HL-60/S4 (cell line): Measurements from ENCODE around the gene HTT-AS.
"Not testable (repeated sequence)": the region's sequence is repeated elsewhere in the genome, so short reads cannot be mapped to it uniquely, and the experiment has no call there.

Source experiments
- in situ Hi-C: fragments of 300-500 bp; cut with MboI; formaldehyde crosslinking; loops from 2 replicates; pipeline ENCODE4 v1.14.3; 2022; ENCODE audit warnings: low sequenced_read_pairs

HTT-AS gene

GRCh38 chr4:3094701-3095100, 20.4 kb upstream of the HTT-AS start:
- in situ Hi-C loops: not testable (repeated sequence)

- in situ Hi-C loops: no loop called here
Observed at GRCh38 chr4:3091464-3091863, 17.1 kb upstream of the HTT-AS start.

GRCh38 chr4:3087115-3087797, 12.9 kb upstream of the HTT-AS start:
- in situ Hi-C loops: no loop called here

DNA sequence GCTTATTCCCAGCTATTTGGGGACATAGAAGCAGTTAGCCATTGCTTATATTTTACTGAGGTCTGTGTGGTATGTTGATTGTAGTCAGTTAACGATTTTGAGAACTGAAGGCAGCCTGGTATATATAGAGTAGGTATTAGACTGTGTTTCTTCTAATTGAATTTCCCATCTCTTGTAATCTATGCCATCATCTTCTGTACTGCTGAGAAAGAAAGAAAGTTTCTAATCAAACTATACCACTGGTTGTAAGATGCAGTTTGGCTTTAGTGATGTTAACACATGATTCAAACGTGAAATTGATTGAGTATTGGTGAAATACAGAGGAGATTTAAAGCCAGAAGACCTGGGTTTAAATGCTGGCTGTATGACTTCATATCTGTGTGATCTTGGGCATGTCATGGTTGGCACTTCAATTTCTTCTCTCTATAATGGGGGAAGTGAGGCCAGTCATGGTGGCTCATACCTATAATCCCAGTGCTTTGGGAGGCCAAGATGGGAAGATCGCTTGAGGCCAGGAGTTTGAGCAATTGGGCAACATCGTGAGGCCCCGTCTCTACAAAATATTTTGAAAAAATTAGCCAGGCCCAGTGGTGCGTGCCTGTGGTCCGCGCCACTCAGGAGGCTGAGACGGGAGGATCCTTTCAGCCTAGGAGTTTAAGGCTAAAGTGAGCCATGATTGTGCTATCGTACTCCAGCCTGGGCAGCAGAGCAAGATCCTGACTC, 11.8 kb upstream of the HTT-AS start:
- in situ Hi-C loops: no loop called here

- in situ Hi-C loops: no loop called here
Observed at GRCh38 chr4:3083732-3084131, 9.4 kb upstream of the HTT-AS start.

GRCh38 chr4:3082925-3083515, 8.7 kb upstream of the HTT-AS start:
- in situ Hi-C loops: no loop called here

- in situ Hi-C loops: no loop called here
Observed at GRCh38 chr4:3079694-3080123, 5.4 kb upstream of the HTT-AS start.

GRCh38 chr4:3077796-3078195, 3.5 kb upstream of the HTT-AS start:
- in situ Hi-C loops: no loop called here

DNA sequence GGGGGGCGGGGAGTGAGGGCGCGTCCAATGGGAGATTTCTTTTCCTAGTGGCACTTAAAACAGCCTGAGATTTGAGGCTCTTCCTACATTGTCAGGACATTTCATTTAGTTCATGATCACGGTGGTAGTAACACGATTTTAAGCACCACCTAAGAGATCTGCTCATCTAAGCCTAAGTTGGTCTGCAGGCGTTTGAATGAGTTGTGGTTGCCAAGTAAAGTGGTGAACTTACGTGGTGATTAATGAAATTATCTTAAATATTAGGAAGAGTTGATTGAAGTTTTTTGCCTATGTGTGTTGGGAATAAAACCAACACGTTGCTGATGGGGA, 1.3 kb upstream of the HTT-AS start:
- in situ Hi-C loops: no loop called here

DNA sequence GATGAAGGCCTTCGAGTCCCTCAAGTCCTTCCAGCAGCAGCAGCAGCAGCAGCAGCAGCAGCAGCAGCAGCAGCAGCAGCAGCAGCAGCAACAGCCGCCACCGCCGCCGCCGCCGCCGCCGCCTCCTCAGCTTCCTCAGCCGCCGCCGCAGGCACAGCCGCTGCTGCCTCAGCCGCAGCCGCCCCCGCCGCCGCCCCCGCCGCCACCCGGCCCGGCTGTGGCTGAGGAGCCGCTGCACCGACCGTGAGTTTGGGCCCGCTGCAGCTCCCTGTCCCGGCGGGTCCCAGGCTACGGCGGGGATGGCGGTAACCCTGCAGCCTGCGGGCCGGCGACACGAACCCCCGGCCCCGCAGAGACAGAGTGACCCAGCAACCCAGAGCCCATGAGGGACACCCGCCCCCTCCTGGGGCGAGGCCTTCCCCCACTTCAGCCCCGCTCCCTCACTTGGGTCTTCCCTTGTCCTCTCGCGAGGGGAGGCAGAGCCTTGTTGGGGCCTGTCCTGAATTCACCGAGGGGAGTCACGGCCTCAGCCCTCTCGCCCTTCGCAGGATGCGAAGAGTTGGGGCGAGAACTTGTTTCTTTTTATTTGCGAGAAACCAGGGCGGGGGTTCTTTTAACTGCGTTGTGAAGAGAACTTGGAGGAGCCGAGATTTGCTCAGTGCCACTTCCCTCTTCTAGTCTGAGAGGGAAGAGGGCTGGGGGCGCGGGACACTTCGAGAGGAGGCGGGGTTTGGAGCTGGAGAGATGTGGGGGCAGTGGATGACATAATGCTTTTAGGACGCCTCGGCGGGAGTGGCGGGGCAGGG, 711 bp upstream of the HTT-AS start:
- in situ Hi-C loops: no loop called here

DNA sequence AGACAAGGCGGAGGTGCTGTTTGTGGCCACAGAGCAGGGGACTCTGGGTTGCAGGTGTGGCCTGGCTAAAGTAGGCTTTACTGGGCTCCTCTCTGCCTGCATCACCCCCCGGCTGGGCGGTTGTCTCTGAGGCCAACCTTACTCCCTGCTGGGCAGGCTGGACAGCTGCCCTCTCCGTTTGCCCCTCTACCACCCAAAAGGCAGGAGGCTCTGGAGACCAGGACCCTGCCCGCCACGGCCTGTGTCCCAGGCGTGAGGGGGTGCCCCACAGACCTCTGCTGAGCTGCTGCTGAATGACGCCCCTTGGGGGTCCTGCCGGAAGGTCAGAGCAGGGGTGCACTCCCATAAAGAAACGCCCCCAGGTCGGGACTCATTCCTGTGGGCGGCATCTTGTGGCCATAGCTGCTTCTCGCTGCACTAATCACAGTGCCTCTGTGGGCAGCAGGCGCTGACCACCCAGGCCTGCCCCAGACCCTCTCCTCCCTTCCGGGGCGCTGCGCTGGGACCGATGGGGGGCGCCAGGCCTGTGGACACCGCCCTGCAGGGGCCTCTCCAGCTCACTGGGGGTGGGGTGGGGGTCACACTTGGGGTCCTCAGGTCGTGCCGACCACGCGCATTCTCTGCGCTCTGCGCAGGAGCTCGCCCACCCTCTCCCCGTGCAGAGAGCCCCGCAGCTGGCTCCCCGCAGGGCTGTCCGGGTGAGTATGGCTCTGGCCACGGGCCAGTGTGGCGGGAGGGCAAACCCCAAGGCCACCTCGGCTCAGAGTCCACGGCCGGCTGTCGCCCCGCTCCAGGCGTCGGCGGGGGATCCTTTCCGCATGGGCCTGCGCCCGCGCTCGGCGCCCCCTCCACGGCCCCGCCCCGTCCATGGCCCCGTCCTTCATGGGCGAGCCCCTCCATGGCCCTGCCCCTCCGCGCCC, 920 bp downstream of the HTT-AS start:
- in situ Hi-C loops: no loop called here

DNA sequence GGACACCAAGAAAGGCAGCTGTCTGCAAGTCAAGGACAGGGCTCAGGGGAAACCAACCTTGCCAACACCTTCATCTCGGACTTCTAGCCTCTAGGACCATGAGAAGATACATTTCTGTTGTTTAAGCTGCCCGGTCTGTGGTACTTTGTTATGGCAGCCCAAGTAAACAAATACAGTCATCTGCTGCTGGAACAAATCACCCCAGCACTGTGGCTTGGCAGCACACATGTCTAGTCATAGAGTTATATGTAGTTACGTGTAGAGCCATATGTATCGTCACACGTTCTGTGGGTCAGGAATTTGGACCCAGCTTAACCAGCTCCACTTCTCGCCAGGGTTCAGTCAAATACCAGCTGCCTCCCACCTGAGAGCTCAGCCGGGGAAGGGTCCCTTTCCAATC, 2.5 kb downstream of the HTT-AS start:
- in situ Hi-C loops: no loop called here

- in situ Hi-C loops: no loop called here
Observed at GRCh38 chr4:3070709-3071500, 3.4 kb downstream of the HTT-AS start.

DNA sequence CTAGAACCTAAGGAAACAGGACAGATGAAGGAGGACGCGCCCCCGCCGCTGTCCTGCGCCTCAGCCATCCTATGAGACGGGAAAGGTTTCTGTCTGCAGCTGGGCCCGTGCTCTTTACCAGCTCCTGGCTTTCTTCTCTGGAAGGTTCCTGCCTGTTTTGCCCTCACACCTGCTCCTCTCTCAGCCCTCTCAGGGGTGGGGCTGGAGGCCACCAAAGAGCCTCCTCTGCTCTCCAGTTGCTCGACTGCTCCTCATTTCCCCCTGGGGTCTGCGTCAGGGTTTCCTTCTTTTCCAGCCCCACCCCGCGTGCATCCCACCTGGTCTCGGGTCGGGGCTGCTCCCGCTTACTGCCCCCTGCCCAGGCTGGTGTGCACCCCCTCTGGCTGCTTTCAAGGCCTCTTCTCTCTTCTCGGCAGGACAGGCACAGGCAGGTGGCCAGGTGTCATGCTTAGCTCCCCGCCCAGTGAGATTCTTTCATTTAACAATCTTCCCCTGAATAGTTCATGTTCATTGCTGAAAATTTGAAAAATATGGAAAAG, 4.6 kb downstream of the HTT-AS start:
- in situ Hi-C loops: no loop called here

DNA sequence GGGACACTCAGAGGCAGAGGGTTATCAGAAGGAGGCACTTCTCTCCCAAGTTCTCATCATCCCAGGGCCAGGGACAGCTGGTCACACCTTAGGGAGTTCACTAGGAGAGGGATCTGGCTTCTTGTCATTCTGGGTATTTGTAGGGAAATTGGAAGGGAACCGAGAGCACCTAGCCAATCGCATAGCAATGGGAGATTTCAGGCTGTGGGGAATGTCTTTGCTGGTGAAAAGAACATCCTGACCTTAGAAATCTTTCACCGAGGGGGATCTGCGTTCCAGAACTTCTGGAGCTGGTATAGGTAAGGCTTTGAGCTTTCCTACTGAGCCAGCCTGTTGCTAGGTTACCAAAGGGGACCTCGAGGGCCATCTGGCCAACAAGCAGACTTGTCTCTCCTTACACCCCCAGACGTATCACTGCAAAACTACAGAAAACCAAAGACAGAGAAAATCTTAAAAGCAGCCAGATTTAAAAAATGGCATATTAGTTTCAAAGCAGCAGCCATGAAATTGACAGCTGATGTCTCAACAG, 6.8 kb downstream of the HTT-AS start:
- in situ Hi-C loops: no loop called here

DNA sequence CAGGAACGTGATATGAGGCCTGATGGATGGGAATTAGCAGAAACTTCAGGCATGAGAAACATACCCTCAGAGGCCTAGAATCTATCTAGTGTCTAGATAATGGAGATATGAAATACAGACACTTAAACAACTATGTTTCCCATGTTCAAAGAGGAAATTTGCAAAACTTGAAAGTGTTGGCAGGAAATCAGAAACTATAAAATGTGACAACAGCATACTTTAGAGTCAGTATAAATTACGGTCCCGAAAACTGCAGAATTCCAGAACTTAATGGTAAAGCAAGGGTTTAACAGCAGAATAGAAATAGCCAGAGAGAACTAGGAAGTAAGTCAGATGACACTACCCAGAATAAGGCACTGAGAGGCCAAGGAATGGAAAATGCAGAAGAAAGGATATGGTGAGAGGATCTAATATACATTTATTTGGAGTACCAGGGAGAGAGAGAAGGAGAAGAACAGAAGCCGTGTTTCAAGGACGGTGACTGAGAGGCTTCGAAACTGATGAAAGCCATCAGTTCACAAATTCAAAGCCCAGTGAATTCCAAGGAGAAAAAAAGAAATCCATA, 7.4 kb downstream of the HTT-AS start:
- in situ Hi-C loops: no loop called here

DNA sequence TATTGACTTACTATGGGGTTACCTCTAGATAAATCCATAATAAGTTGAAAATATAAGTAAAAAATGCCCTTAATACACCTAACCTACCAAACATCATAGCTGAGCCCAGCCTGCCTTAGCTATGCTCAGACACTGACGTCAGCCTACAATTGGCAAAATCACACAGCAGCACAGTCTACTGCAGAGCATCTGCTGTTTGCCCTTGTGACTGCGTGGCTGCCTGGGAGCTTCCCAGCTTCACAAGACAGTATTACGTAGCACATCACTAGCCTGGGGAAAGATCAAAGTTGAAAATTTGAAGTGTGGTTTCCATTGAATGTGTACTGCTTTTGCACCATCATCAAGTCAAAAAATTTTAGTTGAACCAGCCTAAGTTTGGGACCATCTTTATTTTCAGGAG, 8.8 kb downstream of the HTT-AS start:
- in situ Hi-C loops: no loop called here

DNA sequence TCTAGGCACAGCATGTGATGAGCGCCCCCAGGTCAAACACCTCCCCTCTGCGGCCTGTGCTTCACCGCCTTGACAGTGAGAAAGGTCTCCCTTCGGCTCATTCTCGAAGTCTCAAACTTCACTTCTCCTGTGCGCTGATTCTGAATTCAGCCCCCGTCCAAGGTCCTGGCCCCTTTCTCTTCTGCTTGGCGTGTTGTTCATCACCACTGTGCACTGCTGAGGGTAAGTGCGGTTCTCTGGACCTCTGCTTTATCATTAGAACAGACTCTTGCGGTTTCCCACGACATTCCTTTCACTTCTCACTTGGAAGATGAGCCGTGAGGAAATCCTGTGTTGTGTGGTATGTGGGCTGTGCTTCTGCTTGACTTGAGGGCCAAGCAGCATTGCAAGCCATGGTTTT, 11.9 kb downstream of the HTT-AS start:
- in situ Hi-C loops: no loop called here

DNA sequence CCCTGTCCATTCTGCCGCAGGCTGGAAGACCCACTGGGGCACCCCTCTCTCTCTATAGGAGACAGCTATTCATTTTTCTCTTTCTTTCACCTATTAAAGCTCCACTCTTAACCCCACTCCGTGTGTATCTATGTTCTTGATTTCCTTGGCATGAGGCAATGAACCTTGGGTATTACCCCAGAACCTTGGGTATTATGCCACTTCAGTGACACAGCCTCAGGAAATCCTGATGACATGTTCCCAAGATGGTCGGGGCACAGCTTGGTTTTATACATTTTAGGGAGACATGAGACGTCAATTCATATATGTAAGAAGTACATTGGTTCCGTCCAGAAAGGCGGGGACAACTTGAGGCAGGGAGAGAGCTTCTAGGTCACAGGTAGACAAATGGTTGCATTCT, 13.4 kb downstream of the HTT-AS start:
- in situ Hi-C loops: no loop called here
